Panc1 (cell line): Measurements from ENCODE around the gene CFAP157. TPM values are rescaled to one million over a fixed set of nuclear protein-coding genes. Genes with fewer than 3 reads are reported as not detected.

Experiments used
- ATAC-seq: fragments of 200-7000 bp; cut with Tn5 transposase; 2 replicates; pipeline ENCODE4 v1.9.1; 2020; ENCODE audit warnings: mild to moderate bottlenecking, moderate library complexity
- Bru-seq: library from RNA; stranded (reverse); fragments of 400-500 nt; gene quantifications from one replicate; lab custom pipeline; 2021; lab: Mats Ljungman, UMichigan
- BruChase-seq, 2 experiments: library from RNA; stranded (reverse); fragments of 400-500 nt; gene quantifications; one replicate each; lab custom pipeline; 2021; lab: Mats Ljungman, UMichigan
- BruUV-seq: library from RNA; stranded (reverse); fragments of 400-500 nt; replicated peaks from 2 replicates; lab custom pipeline; 2021; lab: Mats Ljungman, UMichigan
- CTCF ChIA-PET: fragments of 300-600 bp; sonication (Branson Sonifier 250); formaldehyde crosslinking; loops from one replicate; lab custom pipeline; 2022; ENCODE audit warnings: antibody characterized with exemption; lab: Charles Lee
- POLR2A ChIA-PET: fragments of 300-600 bp; sonication (Branson Sonifier 250); formaldehyde crosslinking; loops from one replicate; lab custom pipeline; 2022; ENCODE audit warnings: antibody characterized with exemption; lab: Charles Lee
- DNase-seq: peaks from one replicate; pipeline ENCODE4 v3.0.0-alpha.2; 2010; ENCODE audit warnings: low read depth, low spot score
- H3K27ac ChIP-seq: 2 replicates; pipeline ENCODE4 v1.5.1; 2011; ENCODE audit warnings: mild to moderate bottlenecking, low read length, inconsistent platforms
- H3K27me3 ChIP-seq: fragments of 200-500 bp; sonication (Bioruptor generic); 2 replicates; pipeline ENCODE4 v1.6.0; 2014; ENCODE audit warnings: low read length, inconsistent platforms; ENCODE audit not compliant: control insufficient read depth, insufficient read depth
- H3K36me3 ChIP-seq: fragments of 200-500 bp; sonication (Bioruptor generic); 2 replicates; pipeline ENCODE4 v1.5.1; 2014; ENCODE audit warnings: inconsistent platforms, mild to moderate bottlenecking, low read length, moderate library complexity; ENCODE audit not compliant: control insufficient read depth, insufficient read depth
- H3K4me1 ChIP-seq: 2 replicates; pipeline ENCODE4 v1.5.1; 2011; ENCODE audit warnings: inconsistent platforms, mild to moderate bottlenecking, low read length, moderate library complexity; ENCODE audit not compliant: control insufficient read depth, insufficient read depth
- H3K4me3 ChIP-seq, 2 experiments: 2 replicates each; pipeline ENCODE4 v1.5.1; 2011 to 2012; ENCODE audit warnings: low read depth in 2 of 2, low read length in 2 of 2, mild to moderate bottlenecking in 2 of 2, inconsistent platforms in 1 of 2, moderate library complexity in 1 of 2
- H3K9me3 ChIP-seq: fragments of 200-500 bp; sonication (Bioruptor generic); 2 replicates; pipeline ENCODE4 v1.5.1; 2014; ENCODE audit warnings: low read depth, mild to moderate bottlenecking, inconsistent platforms, low read length, moderate library complexity; ENCODE audit not compliant: control insufficient read depth, insufficient read depth
- POLR2AphosphoS5 ChIP-seq: IDR thresholded peaks from 2 replicates; pipeline ENCODE4 v1.6.1; 2012; ENCODE audit warnings: mild to moderate bottlenecking, low read depth, low read length, moderate library complexity
- SIN3A ChIP-seq: IDR thresholded peaks from 2 replicates; pipeline ENCODE4 v1.6.1; 2012; ENCODE audit warnings: low read depth, mild to moderate bottlenecking, low read length, moderate library complexity, borderline replicate concordance; ENCODE audit not compliant: insufficient read depth
- TCF7L2 ChIP-seq: IDR thresholded peaks from 2 replicates; pipeline ENCODE4 v1.6.1; 2011; ENCODE audit warnings: mild to moderate bottlenecking, low read depth, low read length, inconsistent platforms
- in situ Hi-C: cut with HindIII; loops from 2 replicates; pipeline ENCODE4 v1.10.0; 2016; ENCODE audit warnings: low sequenced_read_pairs, low pct_unique_long_range_greater_than_20kb
- intact Hi-C: fragments of 100-400 bp; cut with micrococcal nuclease; formaldehyde crosslinking; loops from one replicate; pipeline ENCODE4 v1.10.0; 2022; ENCODE audit not compliant: unreplicated experiment
- long read RNA-seq: library from polyadenylated mRNA; unstranded; transcript quantifications from one replicate; pipeline ENCODE4 v2.0.0, GENCODE V29; 2021; ENCODE audit not compliant: unreplicated experiment
- polyA plus RNA-seq: library from polyadenylated mRNA; unstranded; fragments of >200 nt; gene quantifications from one replicate; pipeline ENCODE4 v1.2.1, GENCODE V29; 2012; ENCODE audit warnings: missing spikeins; ENCODE audit not compliant: insufficient read length
- total RNA-seq: library from RNA; stranded (reverse); gene quantifications from one replicate; pipeline ENCODE4 v1.2.1, GENCODE V29; 2021; ENCODE audit not compliant: unreplicated experiment
- TF ChIP-seq, protein P1 (sequence below): fragments of 450-650 bp; IDR thresholded peaks from 2 replicates; pipeline ENCODE4 v1.5.1; 2017; ENCODE audit warnings: mild to moderate bottlenecking
- TF ChIP-seq, protein P2 (sequence below), 2 experiments: IDR thresholded peaks; 2 replicates each; pipeline ENCODE4 v1.6.1; 2011 to 2012; ENCODE audit warnings: low read depth in 2 of 2, control low read depth in 1 of 2, low read length in 1 of 2, mild to moderate bottlenecking in 1 of 2, moderate library complexity in 1 of 2; ENCODE audit not compliant: insufficient read depth in 1 of 2

Gene CFAP157
- total RNA-seq (not detected), Bru-seq, nascent RNA (not detected), BruChase-seq, experiment 1, labeled RNA remaining after a 2-hour chase (percentile 17 among the genes with signal in this experiment), BruChase-seq, experiment 2, labeled RNA remaining after a 6-hour chase (percentile 19 among the genes with signal in this experiment)
- 1.8 TPM for polyA plus RNA-seq
- long read RNA-seq, partial matches to known transcripts, result 0 of 2 reads
- long read RNA-seq, other reads (novel, unspliced or antisense), result 2 of 2 reads

DNA sequence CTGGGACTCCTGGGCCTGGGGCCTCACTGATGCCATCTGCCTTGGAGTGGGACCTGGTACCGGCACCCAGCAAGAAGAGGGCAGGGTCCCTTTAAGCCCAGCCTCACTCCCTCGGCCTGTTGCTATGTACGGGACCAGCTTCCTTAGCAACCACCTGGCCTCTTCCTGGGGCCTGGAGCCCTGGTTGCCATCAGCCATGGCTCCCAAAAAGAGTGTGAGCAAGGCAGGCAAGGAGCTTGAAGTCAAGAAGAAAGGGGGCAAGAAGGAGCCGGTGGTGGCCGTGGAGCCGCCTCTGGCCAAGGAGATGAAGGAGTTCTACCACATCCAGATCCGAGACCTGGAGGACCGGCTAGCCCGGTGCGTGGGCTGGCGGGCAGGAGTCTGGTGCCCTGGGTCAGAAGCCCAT lies at the start of gene CFAP157:
Gene CFAP157, plus strand, starts transcription at position 153 of the 406 bp plus-strand sequence. Its CDS starts 44 bp downstream, at position 197.
- in situ Hi-C loops (no loop called here), intact Hi-C loops (no loop called here)
- peaks cover 6% of the 10 kb centered on the region for H3K4me1 ChIP-seq
- no peaks in the 10 kb centered on the region for H3K36me3 ChIP-seq
- no peaks in the 10 kb centered on the region for H3K9me3 ChIP-seq
- no peak for DNase-seq
- ChIA-PET CTCF (no interaction called here), POLR2A (interaction anchor here (0.6 kb wide), 1 partner anchor 175 kb away, joined by 3 read pairs; no protein-coding TSS in a partner anchor)
- TF ChIP-seq, protein P1, sequence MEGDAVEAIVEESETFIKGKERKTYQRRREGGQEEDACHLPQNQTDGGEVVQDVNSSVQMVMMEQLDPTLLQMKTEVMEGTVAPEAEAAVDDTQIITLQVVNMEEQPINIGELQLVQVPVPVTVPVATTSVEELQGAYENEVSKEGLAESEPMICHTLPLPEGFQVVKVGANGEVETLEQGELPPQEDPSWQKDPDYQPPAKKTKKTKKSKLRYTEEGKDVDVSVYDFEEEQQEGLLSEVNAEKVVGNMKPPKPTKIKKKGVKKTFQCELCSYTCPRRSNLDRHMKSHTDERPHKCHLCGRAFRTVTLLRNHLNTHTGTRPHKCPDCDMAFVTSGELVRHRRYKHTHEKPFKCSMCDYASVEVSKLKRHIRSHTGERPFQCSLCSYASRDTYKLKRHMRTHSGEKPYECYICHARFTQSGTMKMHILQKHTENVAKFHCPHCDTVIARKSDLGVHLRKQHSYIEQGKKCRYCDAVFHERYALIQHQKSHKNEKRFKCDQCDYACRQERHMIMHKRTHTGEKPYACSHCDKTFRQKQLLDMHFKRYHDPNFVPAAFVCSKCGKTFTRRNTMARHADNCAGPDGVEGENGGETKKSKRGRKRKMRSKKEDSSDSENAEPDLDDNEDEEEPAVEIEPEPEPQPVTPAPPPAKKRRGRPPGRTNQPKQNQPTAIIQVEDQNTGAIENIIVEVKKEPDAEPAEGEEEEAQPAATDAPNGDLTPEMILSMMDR, result no peak
- TF ChIP-seq POLR2AphosphoS5 (no peak), TCF7L2 (no peak), SIN3A (no peak)
- TF ChIP-seq, protein P2, sequence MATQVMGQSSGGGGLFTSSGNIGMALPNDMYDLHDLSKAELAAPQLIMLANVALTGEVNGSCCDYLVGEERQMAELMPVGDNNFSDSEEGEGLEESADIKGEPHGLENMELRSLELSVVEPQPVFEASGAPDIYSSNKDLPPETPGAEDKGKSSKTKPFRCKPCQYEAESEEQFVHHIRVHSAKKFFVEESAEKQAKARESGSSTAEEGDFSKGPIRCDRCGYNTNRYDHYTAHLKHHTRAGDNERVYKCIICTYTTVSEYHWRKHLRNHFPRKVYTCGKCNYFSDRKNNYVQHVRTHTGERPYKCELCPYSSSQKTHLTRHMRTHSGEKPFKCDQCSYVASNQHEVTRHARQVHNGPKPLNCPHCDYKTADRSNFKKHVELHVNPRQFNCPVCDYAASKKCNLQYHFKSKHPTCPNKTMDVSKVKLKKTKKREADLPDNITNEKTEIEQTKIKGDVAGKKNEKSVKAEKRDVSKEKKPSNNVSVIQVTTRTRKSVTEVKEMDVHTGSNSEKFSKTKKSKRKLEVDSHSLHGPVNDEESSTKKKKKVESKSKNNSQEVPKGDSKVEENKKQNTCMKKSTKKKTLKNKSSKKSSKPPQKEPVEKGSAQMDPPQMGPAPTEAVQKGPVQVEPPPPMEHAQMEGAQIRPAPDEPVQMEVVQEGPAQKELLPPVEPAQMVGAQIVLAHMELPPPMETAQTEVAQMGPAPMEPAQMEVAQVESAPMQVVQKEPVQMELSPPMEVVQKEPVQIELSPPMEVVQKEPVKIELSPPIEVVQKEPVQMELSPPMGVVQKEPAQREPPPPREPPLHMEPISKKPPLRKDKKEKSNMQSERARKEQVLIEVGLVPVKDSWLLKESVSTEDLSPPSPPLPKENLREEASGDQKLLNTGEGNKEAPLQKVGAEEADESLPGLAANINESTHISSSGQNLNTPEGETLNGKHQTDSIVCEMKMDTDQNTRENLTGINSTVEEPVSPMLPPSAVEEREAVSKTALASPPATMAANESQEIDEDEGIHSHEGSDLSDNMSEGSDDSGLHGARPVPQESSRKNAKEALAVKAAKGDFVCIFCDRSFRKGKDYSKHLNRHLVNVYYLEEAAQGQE (IDR thresholded peaks at IDR 0.05; ENCODE audit: insufficient read depth in 1 of 2, low read depth in 2 of 2, low read length in 1 of 2), result no peak
- ATAC-seq, result peak; percentile 44; the same call in 1 of the 2 replicates
- H3K4me3 ChIP-seq, result no peak within 1 kb of the TSS
- no peaks in the 10 kb centered on the region for H3K27me3 ChIP-seq
- BruUV-seq, result no TSS peak
- H3K27ac ChIP-seq, result no peak within 1 kb of the TSS

DNA sequence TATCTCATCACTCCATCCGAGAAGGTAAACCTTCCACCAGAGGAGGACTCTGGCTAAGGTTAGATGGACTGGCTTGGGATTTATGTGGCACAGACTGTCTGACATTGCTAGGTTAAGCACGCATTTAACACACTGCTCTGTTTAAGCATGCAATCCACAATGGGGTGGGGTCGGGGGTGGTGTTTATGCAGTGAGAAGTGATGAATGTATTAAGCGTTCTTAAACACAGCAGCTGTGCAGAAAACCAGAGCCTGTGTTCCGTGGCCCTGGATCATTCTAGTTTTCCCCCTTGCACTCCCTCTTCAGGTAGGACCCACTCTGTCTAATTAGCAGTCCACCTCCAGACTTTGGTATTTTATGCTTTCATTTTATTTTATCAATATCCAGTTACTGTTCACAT lies 48.4 kb upstream of the CFAP157 start:
- Histone ChIP-seq H3K4me3 (no peak overlapping the region), H3K36me3 (peaks cover 3% of the 10 kb centered on the region), H3K4me1 (no peaks in the 10 kb centered on the region), H3K27me3 (no peaks in the 10 kb centered on the region), H3K27ac (no peak overlapping the region), H3K9me3 (no peaks in the 10 kb centered on the region)
- DNase-seq (no peak), ATAC-seq (no peak)
- intact Hi-C loops (no loop called here), in situ Hi-C loops (no loop called here)
- no peak for TF ChIP-seq POLR2AphosphoS5
- TF ChIP-seq TCF7L2, result no peak
- TF ChIP-seq, protein P1, result no peak
- BruUV-seq, result no TSS peak
- POLR2A ChIA-PET, result no interaction called here
- CTCF ChIA-PET, result no interaction called here
